MCF 10A (cell line): ENCODE data around the gene GPR68. TPM values are rescaled to one million over a fixed set of nuclear protein-coding genes. Genes with fewer than 3 reads are reported as not detected.

Experiments used
- BruUV-seq: library from RNA; stranded (reverse); fragments of 400-500 nt; replicated peaks from 2 replicates; lab custom pipeline; 2021; lab: Mats Ljungman, UMichigan
- CTCF ChIA-PET: fragments of 300-600 bp; sonication (Branson Sonifier 250); formaldehyde crosslinking; extraction: SDS; loops from one replicate; lab custom pipeline; 2021; ENCODE audit warnings: antibody characterized with exemption, inconsistent platforms; lab: Yijun Ruan, JAX
- POLR2A ChIA-PET: fragments of 300-600, 350-650 bp; sonication (Branson Sonifier 250); formaldehyde crosslinking; extraction: SDS; loops from one replicate; lab custom pipeline; 2020; ENCODE audit warnings: antibody characterized with exemption, inconsistent platforms; lab: Yijun Ruan, JAX
- DNase-seq: peaks from one replicate; pipeline ENCODE4 v3.0.0-alpha.2; 2018; ENCODE audit not compliant: unreplicated experiment
- H3K27ac Mint-ChIP-seq: one replicate; pipeline ENCODE4 v1.8.0; 2022; ENCODE audit warnings: mild to moderate bottlenecking, low read depth, mixed read lengths; ENCODE audit not compliant: unreplicated experiment
- H3K27me3 Mint-ChIP-seq: one replicate; pipeline ENCODE4 v1.8.0; 2022; ENCODE audit warnings: mixed read lengths; ENCODE audit not compliant: insufficient read depth, unreplicated experiment
- H3K36me3 Mint-ChIP-seq: one replicate; pipeline ENCODE4 v1.8.0; 2022; ENCODE audit warnings: mild to moderate bottlenecking, moderate library complexity, mixed read lengths; ENCODE audit not compliant: insufficient read depth, unreplicated experiment
- H3K4me1 Mint-ChIP-seq: one replicate; pipeline ENCODE4 v1.8.0; 2022; ENCODE audit warnings: mixed read lengths; ENCODE audit not compliant: insufficient read depth, unreplicated experiment
- H3K4me3 Mint-ChIP-seq: one replicate; pipeline ENCODE4 v1.8.0; 2022; ENCODE audit warnings: mild to moderate bottlenecking, moderate library complexity, mixed read lengths; ENCODE audit not compliant: unreplicated experiment
- H3K9me3 Mint-ChIP-seq: one replicate; pipeline ENCODE4 v1.8.0; 2022; ENCODE audit warnings: mixed read lengths; ENCODE audit not compliant: unreplicated experiment
- intact Hi-C: fragments of 100-400 bp; cut with micrococcal nuclease; formaldehyde crosslinking; loops from 2 replicates; pipeline ENCODE4 v1.14.1; 2022
- total RNA-seq: library from RNA; stranded (reverse); gene quantifications from 2 replicates; pipeline ENCODE4 v1.2.3, GENCODE V29; 2022
- TF ChIP-seq, protein P1 (sequence below): fragments of 200-600 bp; IDR thresholded peaks from one replicate; pipeline ENCODE4 v1.8.0; 2022; ENCODE audit warnings: antibody characterized with exemption, mild to moderate bottlenecking; ENCODE audit not compliant: unreplicated experiment

Gene GPR68
- total RNA-seq, 1 experiment from 2014 or later: 0.14 TPM

DNA sequence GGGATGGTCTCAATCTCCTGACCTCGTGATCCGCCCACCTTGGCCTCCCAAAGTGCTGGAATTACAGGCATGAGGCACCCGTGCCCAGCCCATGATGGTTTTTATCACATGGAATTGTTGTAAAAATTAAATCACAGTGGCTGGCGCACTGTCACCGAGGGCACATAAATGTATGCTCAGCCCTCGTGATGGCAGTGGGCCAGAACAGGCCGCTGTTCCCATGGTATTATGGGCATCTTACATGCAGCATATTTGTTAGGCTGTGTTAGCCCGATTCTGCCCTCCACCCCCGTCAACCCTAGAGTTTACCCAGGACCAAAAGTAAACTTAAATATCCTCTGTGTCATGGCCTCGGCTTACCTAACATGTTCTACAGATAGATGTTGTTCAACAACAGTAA is 48.6 kb downstream of the GPR68 start:
- no peak for DNase-seq
- peaks cover 6% of the 10 kb centered on the region for H3K9me3 Mint-ChIP-seq
- intact Hi-C loops: no loop called here
- no peaks in the 10 kb centered on the region for H3K27me3 Mint-ChIP-seq
- no peaks in the 10 kb centered on the region for H3K4me1 Mint-ChIP-seq
- ChIA-PET CTCF (no interaction called here), POLR2A (no interaction called here)
- no peak overlapping the region for H3K27ac Mint-ChIP-seq
- no peak overlapping the region for H3K4me3 Mint-ChIP-seq
- BruUV-seq: no TSS peak
- H3K36me3 Mint-ChIP-seq: peaks cover 15% of the 10 kb centered on the region
- TF ChIP-seq, protein P1, sequence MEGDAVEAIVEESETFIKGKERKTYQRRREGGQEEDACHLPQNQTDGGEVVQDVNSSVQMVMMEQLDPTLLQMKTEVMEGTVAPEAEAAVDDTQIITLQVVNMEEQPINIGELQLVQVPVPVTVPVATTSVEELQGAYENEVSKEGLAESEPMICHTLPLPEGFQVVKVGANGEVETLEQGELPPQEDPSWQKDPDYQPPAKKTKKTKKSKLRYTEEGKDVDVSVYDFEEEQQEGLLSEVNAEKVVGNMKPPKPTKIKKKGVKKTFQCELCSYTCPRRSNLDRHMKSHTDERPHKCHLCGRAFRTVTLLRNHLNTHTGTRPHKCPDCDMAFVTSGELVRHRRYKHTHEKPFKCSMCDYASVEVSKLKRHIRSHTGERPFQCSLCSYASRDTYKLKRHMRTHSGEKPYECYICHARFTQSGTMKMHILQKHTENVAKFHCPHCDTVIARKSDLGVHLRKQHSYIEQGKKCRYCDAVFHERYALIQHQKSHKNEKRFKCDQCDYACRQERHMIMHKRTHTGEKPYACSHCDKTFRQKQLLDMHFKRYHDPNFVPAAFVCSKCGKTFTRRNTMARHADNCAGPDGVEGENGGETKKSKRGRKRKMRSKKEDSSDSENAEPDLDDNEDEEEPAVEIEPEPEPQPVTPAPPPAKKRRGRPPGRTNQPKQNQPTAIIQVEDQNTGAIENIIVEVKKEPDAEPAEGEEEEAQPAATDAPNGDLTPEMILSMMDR: no peak

DNA sequence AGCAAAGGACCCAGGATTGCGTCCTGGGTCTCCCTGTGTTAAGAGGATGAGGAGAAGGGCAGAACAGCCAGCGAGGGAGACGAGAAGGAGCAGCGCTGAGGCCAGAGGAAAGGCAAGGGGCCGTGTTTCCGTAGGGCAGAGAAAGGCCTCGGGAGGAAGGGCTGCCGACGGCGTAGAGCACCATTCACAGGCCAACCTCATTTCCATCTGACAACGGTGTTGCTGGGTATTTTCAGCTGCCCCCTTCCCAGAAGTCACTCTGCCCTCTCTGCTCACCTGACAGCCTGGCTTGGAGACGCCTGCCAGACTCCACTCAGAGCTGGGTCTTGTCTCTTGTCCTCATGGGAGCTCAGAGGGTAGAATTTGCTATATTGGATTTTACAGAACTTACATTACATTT is 51.4 kb downstream of the GPR68 start:
- peaks cover 27% of the 10 kb centered on the region for H3K36me3 Mint-ChIP-seq
- ChIA-PET POLR2A (no interaction called here), CTCF (interaction anchor here (1.2 to 1.4 kb wide), 3 partner anchors 10 to 53 kb away, joined by 3 to 7 read pairs (median 3); no protein-coding TSS in a partner anchor)
- H3K9me3 Mint-ChIP-seq: no peaks in the 10 kb centered on the region
- no peak overlapping the region for H3K27ac Mint-ChIP-seq
- DNase-seq: no peak
- intact Hi-C loops: no loop called here
- no peaks in the 10 kb centered on the region for H3K4me1 Mint-ChIP-seq
- H3K4me3 Mint-ChIP-seq: no peak overlapping the region
- no TSS peak for BruUV-seq
- no peaks in the 10 kb centered on the region for H3K27me3 Mint-ChIP-seq
- TF ChIP-seq, protein P1: no peak

DNA sequence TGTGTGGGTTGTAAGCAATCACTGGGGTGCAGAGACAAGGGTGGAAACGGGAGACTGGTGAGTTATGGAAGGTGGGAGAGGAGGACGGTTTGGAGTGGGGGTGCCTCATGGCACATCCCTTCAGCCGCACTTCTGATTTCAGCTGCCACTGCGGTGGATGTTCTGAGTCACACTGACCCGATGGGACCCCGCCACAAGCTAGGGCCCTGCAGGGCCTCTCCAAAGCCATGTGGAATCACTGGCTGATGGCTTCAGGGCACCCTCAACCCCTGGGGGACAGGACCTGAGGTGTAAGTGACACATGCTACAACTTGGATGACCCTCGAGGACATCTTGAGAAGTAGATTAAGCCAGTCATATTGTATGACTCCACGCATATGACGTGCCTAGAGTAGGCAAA is 53.7 kb downstream of the GPR68 start:
- Mint-ChIP-seq H3K27me3 (no peaks in the 10 kb centered on the region), H3K4me1 (no peaks in the 10 kb centered on the region), H3K27ac (no peak overlapping the region), H3K36me3 (peaks cover 19% of the 10 kb centered on the region), H3K9me3 (no peaks in the 10 kb centered on the region), H3K4me3 (no peak overlapping the region)
- intact Hi-C loops: no loop called here
- BruUV-seq: no TSS peak
- DNase-seq: no peak
- CTCF ChIA-PET: interaction anchor here (0.8 kb wide), 1 partner anchor 13 kb away, joined by 5 read pairs; no protein-coding TSS in a partner anchor
- POLR2A ChIA-PET: no interaction called here
- TF ChIP-seq, protein P1: no peak

DNA sequence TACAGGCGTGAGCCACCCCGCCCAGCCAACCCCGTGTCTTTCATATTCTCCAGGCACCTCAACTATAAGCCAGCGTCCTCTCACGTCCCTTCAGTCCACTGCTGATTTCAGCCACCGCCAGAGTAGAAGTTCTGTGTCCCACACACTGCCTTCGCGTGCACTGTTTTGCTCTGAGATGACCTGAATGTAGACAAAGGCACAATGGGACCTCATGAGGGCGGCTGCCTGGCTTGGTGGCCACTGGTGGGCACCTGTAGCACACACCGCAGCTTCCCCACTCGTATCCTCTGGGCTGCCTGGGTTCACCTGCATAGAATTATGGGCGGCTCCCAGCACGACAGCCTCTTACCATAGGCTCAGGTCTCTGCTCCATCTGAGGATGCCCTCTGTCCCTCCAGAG is 57.2 kb downstream of the GPR68 start:
- ChIA-PET CTCF (interaction anchor here (3.4 kb wide), 1 partner anchor 10 kb away, joined by 14 read pairs; no protein-coding TSS in a partner anchor), POLR2A (no interaction called here)
- H3K4me3 Mint-ChIP-seq: no peak overlapping the region
- no peaks in the 10 kb centered on the region for H3K4me1 Mint-ChIP-seq
- no peak for DNase-seq
- no peak overlapping the region for H3K27ac Mint-ChIP-seq
- BruUV-seq: no TSS peak
- H3K36me3 Mint-ChIP-seq: peaks cover 24% of the 10 kb centered on the region
- no peaks in the 10 kb centered on the region for H3K9me3 Mint-ChIP-seq
- intact Hi-C loops: no loop called here
- H3K27me3 Mint-ChIP-seq: no peaks in the 10 kb centered on the region
- TF ChIP-seq, protein P1: no peak
